ENCODE measurements around the gene MAP3K4.

The MAP3K4 gene

GRCh38 chr6:160991406-160992060 lies at the start of gene MAP3K4:
MAP3K4 (plus strand) TSS chr6:160991769; CDS start chr6:160991932, 163 bp downstream.
- Histone ChIP-seq H3K36me3 (ENCODE audit: control insufficient read depth, insufficient read depth, low read length) (no peaks in the 10 kb centered on the region), H3K4me1 (ENCODE audit: control insufficient read depth, insufficient read depth, low read length) (peaks cover 14% of the 10 kb centered on the region), H3K9me3 (ENCODE audit: control insufficient read depth, insufficient read depth, low read length) (no peaks in the 10 kb centered on the region), H3K9ac (ENCODE audit: low read depth, low read length) (peak within 1 kb of the TSS; percentile 86), H3K4me3 (ENCODE audit: low read depth, low read length) (peak within 1 kb of the TSS; percentile 88), H3K27me3 (ENCODE audit: control insufficient read depth, insufficient read depth, low read length) (no peaks in the 10 kb centered on the region), H3K27ac (ENCODE audit: low read depth, low read length) (peak within 1 kb of the TSS; percentile 92)

GRCh38 chr6:160943997-160944396 lies 47.6 kb upstream of the MAP3K4 start:
- H3K4me3 ChIP-seq (ENCODE audit: low read depth, low read length), result no peak overlapping the region
- H3K9ac ChIP-seq (ENCODE audit: low read depth, low read length), result no peak overlapping the region
- H3K9me3 ChIP-seq (ENCODE audit: control insufficient read depth, insufficient read depth, low read length), result no peaks in the 10 kb centered on the region
- no peak overlapping the region for H3K27ac ChIP-seq (ENCODE audit: low read depth, low read length)
- H3K27me3 ChIP-seq (ENCODE audit: control insufficient read depth, insufficient read depth, low read length), result no peaks in the 10 kb centered on the region
- no peaks in the 10 kb centered on the region for H3K36me3 ChIP-seq (ENCODE audit: control insufficient read depth, insufficient read depth, low read length)
- H3K4me1 ChIP-seq (ENCODE audit: control insufficient read depth, insufficient read depth, low read length), result no peaks in the 10 kb centered on the region

- Histone ChIP-seq H3K9me3 (ENCODE audit: control insufficient read depth, insufficient read depth, low read length) (no peaks in the 10 kb centered on the region), H3K27me3 (ENCODE audit: control insufficient read depth, insufficient read depth, low read length) (no peaks in the 10 kb centered on the region), H3K4me3 (ENCODE audit: low read depth, low read length) (no peak overlapping the region)
These were observed 45.9 kb upstream of the MAP3K4 start for GRCh38 chr6:160945516-160946177.

GRCh38 chr6:160949531-160949930 lies 42.0 kb upstream of the MAP3K4 start:
- H3K27me3 ChIP-seq (ENCODE audit: control insufficient read depth, insufficient read depth, low read length), result no peaks in the 10 kb centered on the region
- no peaks in the 10 kb centered on the region for H3K9me3 ChIP-seq (ENCODE audit: control insufficient read depth, insufficient read depth, low read length)
- no peak overlapping the region for H3K4me3 ChIP-seq (ENCODE audit: low read depth, low read length)
- peaks cover 3% of the 10 kb centered on the region; the same call in 1 of the 2 replicates for H3K4me1 ChIP-seq (ENCODE audit: control insufficient read depth, insufficient read depth, low read length)
- no peak overlapping the region for H3K9ac ChIP-seq (ENCODE audit: low read depth, low read length)
- no peak overlapping the region for H3K27ac ChIP-seq (ENCODE audit: low read depth, low read length)
- no peaks in the 10 kb centered on the region for H3K36me3 ChIP-seq (ENCODE audit: control insufficient read depth, insufficient read depth, low read length)

More at GRCh38 chr6:160945516-160946177, 45.9 kb upstream of the MAP3K4 start:
- no peak overlapping the region for H3K27ac ChIP-seq (ENCODE audit: low read depth, low read length)
- H3K36me3 ChIP-seq (ENCODE audit: control insufficient read depth, insufficient read depth, low read length), result no peaks in the 10 kb centered on the region
- no peak overlapping the region for H3K9ac ChIP-seq (ENCODE audit: low read depth, low read length)
- no peaks in the 10 kb centered on the region for H3K4me1 ChIP-seq (ENCODE audit: control insufficient read depth, insufficient read depth, low read length)

- Histone ChIP-seq H3K9me3 (ENCODE audit: control insufficient read depth, insufficient read depth, low read length) (no peaks in the 10 kb centered on the region), H3K36me3 (ENCODE audit: control insufficient read depth, insufficient read depth, low read length) (no peaks in the 10 kb centered on the region), H3K9ac (ENCODE audit: low read depth, low read length) (no peak overlapping the region), H3K27me3 (ENCODE audit: control insufficient read depth, insufficient read depth, low read length) (no peaks in the 10 kb centered on the region), H3K27ac (ENCODE audit: low read depth, low read length) (no peak overlapping the region), H3K4me1 (ENCODE audit: control insufficient read depth, insufficient read depth, low read length) (peaks cover 3% of the 10 kb centered on the region; the same call in 1 of the 2 replicates), H3K4me3 (ENCODE audit: low read depth, low read length) (no peak overlapping the region)
These were observed 41.1 kb upstream of the MAP3K4 start for GRCh38 chr6:160950507-160950906.

- no peaks in the 10 kb centered on the region for H3K36me3 ChIP-seq (ENCODE audit: control insufficient read depth, insufficient read depth, low read length)
- H3K9me3 ChIP-seq (ENCODE audit: control insufficient read depth, insufficient read depth, low read length), result no peaks in the 10 kb centered on the region
- H3K27me3 ChIP-seq (ENCODE audit: control insufficient read depth, insufficient read depth, low read length), result no peaks in the 10 kb centered on the region
- H3K4me3 ChIP-seq (ENCODE audit: low read depth, low read length), result no peak overlapping the region
- peaks cover 3% of the 10 kb centered on the region; the same call in 1 of the 2 replicates for H3K4me1 ChIP-seq (ENCODE audit: control insufficient read depth, insufficient read depth, low read length)
- no peak overlapping the region for H3K9ac ChIP-seq (ENCODE audit: low read depth, low read length)
- H3K27ac ChIP-seq (ENCODE audit: low read depth, low read length), result no peak overlapping the region
These were observed 40.2 kb upstream of the MAP3K4 start for GRCh38 chr6:160951187-160952030.

- Histone ChIP-seq H3K27ac (ENCODE audit: low read depth, low read length) (no peak overlapping the region), H3K4me3 (ENCODE audit: low read depth, low read length) (no peak overlapping the region), H3K9ac (ENCODE audit: low read depth, low read length) (no peak overlapping the region), H3K27me3 (ENCODE audit: control insufficient read depth, insufficient read depth, low read length) (no peaks in the 10 kb centered on the region), H3K9me3 (ENCODE audit: control insufficient read depth, insufficient read depth, low read length) (no peaks in the 10 kb centered on the region), H3K4me1 (ENCODE audit: control insufficient read depth, insufficient read depth, low read length) (peaks cover 3% of the 10 kb centered on the region; the same call in 1 of the 2 replicates), H3K36me3 (ENCODE audit: control insufficient read depth, insufficient read depth, low read length) (no peaks in the 10 kb centered on the region)
These were observed 38.8 kb upstream of the MAP3K4 start for GRCh38 chr6:160952633-160953281.

GRCh38 chr6:160955508-160956295 lies 35.9 kb upstream of the MAP3K4 start:
- no peak overlapping the region for H3K9ac ChIP-seq (ENCODE audit: low read depth, low read length)
- peaks cover 8% of the 10 kb centered on the region; the same call in 1 of the 2 replicates for H3K4me1 ChIP-seq (ENCODE audit: control insufficient read depth, insufficient read depth, low read length)

GRCh38 chr6:160956300-160957035 lies 35.1 kb upstream of the MAP3K4 start:
- H3K27me3 ChIP-seq (ENCODE audit: control insufficient read depth, insufficient read depth, low read length), result no peaks in the 10 kb centered on the region
- H3K9ac ChIP-seq (ENCODE audit: low read depth, low read length), result no peak overlapping the region
- peaks cover 8% of the 10 kb centered on the region; the same call in 1 of the 2 replicates for H3K4me1 ChIP-seq (ENCODE audit: control insufficient read depth, insufficient read depth, low read length)

More at GRCh38 chr6:160955508-160956295, 35.9 kb upstream of the MAP3K4 start:
- Histone ChIP-seq H3K4me3 (ENCODE audit: low read depth, low read length) (no peak overlapping the region), H3K27me3 (ENCODE audit: control insufficient read depth, insufficient read depth, low read length) (no peaks in the 10 kb centered on the region), H3K27ac (ENCODE audit: low read depth, low read length) (no peak overlapping the region), H3K9me3 (ENCODE audit: control insufficient read depth, insufficient read depth, low read length) (no peaks in the 10 kb centered on the region), H3K36me3 (ENCODE audit: control insufficient read depth, insufficient read depth, low read length) (no peaks in the 10 kb centered on the region)

More at GRCh38 chr6:160956300-160957035, 35.1 kb upstream of the MAP3K4 start:
- Histone ChIP-seq H3K9me3 (ENCODE audit: control insufficient read depth, insufficient read depth, low read length) (no peaks in the 10 kb centered on the region), H3K36me3 (ENCODE audit: control insufficient read depth, insufficient read depth, low read length) (no peaks in the 10 kb centered on the region), H3K27ac (ENCODE audit: low read depth, low read length) (no peak overlapping the region), H3K4me3 (ENCODE audit: low read depth, low read length) (no peak overlapping the region)
